GM21825 (cell line): ENCODE measurements around the gene GPR3.
A peak's percentile ranks its signal among the peaks of the same experiment; 100 is the strongest.

ENCODE experiments used
- ATAC-seq: cut with Tn5 transposase; IDR thresholded peaks from one replicate; pipeline ENCODE4 v1.9.1; 2021; ENCODE audit warnings: mild to moderate bottlenecking, moderate library complexity; ENCODE audit not compliant: unreplicated experiment

GPR3 gene

DNA sequence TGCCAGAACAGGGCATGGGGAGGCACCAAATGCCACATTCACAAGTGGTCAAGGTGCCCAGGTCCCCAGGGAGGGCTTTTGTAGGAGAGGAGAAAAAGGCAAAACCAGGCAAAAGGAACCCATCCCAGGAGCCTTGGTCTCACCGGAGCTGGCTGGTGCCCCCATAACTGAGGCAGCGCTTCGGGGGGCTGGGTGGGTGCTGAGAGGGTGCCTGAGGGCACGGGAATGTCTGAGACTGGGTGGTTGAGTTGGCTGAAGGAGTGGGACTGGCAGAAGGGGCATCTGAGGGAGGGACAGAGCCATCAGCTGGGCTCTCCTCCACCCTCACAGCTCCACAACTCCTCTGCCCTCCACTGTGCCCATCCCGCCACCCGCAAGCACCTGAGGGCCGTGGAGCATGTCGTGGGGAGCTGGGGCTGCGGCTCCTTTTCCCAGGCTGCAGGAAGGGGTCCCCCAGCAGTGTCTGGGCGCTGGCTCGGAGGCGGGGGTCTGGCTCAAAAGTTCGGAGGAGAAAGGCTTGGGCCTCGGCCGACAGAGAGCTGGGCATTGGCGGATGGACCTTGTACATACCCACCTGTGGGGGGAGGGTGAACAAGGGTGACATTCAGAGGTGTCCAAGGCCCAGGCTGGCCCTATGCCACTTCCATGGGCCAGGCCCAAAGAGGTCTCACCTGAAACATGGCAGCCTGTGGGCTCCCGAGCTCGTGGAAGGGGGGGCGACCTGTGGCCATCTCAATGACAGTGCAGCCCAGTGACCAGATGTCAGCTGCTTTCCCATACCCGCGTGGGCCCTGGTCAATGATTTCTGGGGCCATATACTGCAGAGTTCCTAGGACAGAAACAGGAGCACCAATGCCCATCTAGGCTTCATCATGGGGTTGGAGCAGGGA lies 34.1 kb upstream of the GPR3 start:
- no peak for ATAC-seq

DNA sequence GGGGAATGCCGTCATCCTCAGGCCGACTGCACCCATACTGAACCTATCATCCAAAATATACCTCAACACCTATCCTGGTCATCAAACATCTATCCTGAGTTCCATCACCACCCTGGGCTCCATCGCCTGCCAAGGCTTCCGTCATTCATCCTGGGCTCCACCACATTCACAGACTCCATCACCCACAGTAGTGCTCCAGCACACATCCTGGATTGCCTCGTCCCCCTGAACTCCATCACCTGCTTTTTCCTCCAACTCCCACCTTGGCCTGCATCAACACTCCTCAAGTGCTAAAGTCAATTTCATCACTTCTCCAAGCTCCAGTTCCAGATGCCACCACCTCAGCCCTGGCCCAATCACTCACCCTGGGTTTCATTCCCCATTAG lies 33.5 kb upstream of the GPR3 start:
- ATAC-seq: no peak

DNA sequence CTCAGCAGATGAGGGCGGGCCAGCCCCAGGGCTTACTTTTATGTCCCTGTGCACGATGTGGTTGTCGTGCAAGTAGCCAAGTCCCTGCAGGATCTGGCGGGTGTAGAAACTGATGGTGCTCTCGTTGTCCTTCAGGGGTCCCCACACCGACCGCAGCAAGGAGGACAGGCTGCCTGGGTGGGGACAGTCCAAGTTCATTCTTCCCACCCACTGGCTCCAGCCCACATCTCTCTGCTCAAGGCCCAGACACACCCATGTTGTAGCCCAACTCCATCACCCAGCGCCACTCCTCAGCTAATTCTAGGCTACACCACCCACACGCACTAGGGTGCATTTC lies 32.6 kb upstream of the GPR3 start:
- ATAC-seq: no peak

- no peak for ATAC-seq
Observed at GRCh38 chr1:27360159-27361043, 32.0 kb upstream of the GPR3 start.

DNA sequence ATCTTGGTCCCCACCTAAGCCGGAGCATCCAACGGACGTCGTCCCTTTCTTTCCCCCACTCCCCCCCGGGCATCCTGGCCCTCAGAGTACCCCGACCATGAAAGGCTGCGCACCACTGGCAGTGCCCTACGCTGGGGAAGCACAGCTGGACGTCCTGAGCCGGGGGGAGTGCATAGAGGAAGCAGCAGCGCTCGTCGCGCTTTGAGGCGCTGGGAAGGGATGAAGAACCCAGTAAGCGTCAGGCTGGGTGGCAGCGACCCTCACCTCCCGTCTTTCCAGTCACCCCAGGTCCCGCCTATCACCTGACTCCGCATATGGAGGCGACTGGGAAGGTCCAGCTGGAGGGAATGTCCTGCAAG lies 31.4 kb upstream of the GPR3 start:
- ATAC-seq: no peak

DNA sequence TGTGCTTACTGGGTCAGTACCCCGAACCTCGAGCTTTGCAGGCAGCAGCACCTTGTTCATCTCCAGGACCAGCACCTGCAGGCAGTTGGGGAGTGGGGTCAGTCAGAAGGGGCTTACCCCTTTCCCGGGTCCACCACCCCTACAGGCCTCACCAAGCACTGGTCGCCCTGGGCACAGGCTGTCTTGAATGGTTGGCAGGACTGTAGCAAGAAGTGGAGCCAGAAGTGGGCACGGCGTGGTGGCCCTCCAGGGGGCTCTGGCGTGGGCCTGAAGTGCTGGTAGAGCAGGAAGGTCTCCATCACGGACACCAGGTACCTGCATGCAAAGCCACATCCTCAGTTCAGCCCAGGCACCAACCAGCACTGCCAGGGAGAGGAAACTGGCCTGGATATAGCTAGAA lies 30.9 kb upstream of the GPR3 start:
- no peak for ATAC-seq

DNA sequence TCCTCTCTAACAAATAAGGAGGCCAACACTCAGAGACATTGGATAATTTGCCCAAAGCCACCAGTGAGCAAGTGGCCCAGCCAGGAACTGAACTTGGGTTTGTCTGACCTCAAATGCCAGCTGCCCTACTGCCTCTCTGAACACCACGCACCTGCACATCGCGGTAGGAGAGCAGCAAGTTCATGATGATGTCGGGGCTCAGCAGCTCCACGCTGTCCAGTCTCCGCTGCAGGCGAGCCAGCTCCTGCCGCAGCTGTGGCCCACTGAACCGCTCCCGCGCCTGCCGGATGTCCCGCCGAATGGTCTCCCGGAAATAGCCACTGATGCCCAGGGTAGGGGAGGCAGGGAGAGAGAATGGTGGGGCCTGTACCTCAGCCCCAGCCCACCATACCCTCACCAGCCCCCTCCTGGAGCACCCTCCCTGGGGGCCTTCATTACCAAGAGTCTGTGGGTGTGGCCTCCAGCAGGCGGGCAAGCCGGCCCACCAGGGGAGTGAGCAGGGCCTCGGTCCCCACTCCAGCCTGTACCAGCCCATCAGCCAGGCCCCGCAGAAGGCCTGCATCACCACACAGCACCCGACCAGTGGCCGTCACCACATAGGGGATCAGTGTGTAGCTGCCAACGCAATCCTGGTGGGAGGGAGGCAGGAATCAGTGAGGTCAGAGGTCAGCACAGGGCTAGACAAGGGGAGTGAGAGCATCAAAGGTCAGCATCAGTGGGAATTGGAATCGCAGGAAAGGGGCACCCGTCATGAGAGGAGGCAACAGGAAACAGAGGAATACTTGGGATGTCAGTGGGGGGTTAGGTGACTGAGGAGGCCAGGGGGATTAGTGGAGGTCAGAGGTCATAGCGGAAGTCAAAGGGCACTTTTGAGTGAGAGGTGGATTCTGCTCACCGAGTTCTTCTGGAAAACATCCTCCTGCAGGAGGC lies 28.4 kb upstream of the GPR3 start:
- ATAC-seq: no peak

DNA sequence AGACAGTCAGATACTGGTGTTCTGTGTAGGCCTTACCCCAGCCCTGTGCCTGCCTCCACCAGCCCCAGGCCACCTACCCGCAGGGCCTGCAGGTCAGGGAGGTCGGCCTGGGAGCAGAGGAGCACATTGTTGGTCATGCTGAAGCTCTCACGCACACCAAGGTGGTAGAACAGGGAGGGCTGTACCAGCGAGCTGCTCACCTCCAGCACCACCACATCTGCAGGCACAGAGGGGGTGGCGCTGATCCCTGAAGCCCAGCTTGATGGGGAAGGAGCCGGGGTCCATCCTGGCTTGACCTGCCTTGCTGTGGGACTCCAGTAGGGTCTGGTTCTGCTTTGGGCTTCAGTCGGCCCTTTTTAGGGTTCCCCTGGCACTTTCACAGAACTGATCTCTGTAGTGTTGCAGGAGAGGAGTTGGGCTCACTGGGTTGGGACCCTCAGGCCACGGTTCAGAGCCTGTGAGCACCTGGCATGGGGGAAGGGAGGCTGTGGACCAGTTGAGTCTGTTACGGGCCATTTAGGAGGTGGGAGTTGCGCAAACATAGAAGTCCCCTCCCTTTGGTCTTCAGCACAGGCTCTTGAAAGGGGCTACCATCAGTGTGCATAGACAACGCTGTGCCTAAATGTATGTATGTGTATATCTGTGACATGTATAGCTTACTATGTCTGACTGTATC lies 27.6 kb upstream of the GPR3 start:
- ATAC-seq: no peak

DNA sequence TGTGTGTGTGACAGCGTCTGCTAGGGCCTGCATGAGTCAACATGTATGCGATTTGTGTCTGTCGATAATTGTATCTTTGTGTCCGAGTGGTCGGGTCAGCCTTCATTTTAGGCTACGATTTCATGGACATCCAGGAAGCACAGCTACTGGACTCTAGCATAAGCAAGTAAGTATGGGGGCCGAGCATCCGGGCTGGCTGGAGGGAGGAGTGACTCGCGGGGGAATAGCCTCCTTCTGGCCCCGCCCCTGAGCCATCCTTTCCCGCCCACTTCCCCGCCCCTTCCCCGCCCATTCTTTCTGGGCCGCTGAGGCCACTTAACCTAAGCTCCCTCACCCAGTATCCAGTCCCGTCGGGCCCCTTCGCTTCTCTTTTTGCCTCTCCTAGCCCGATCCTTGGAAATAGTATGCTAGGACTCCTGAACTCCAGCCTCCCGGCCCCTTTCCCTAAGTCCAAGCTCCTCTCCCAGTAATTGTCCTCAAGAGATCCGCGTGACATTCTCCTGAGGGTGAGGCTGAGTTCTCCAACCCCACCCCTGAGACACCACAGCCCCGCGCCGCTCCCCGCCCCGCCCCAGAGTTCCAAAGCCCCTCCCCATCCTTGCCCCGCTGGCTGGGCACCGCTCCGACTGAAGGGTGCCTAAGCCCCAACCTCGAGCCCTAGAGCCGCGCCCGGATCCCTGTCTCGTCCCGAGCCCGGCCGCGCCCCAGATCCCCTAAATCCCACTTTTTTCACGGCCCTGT lies 26.9 kb upstream of the GPR3 start:
- ATAC-seq: peak; percentile 35

DNA sequence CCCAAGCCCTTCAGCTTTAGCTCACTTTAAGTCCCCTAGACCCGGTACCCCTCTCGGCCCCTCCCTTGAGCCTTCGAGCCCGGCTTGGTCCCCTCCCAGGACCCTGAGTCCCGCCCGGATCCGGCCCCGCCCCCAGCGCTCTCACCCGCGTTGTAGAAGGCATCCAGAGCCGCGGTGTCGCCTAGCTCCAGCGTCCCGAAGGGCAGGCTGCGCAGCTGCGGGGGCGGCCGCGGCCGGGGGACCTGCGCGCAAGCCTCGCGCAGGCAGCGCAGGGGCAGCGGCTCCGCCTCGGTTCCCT lies 26.4 kb upstream of the GPR3 start:
- peak; percentile 35 for ATAC-seq

GRCh38 chr1:27366411-27367159 lies 25.8 kb upstream of the GPR3 start, which contains the start of gene MAP3K6:
Gene MAP3K6, minus strand, starts transcription at chr1:27366961. Its CDS starts 364 bp downstream, at chr1:27366597.
- ATAC-seq: peak; percentile 34

GRCh38 chr1:27367160-27367650 lies 25.2 kb upstream of the GPR3 start:
- ATAC-seq: no peak

DNA sequence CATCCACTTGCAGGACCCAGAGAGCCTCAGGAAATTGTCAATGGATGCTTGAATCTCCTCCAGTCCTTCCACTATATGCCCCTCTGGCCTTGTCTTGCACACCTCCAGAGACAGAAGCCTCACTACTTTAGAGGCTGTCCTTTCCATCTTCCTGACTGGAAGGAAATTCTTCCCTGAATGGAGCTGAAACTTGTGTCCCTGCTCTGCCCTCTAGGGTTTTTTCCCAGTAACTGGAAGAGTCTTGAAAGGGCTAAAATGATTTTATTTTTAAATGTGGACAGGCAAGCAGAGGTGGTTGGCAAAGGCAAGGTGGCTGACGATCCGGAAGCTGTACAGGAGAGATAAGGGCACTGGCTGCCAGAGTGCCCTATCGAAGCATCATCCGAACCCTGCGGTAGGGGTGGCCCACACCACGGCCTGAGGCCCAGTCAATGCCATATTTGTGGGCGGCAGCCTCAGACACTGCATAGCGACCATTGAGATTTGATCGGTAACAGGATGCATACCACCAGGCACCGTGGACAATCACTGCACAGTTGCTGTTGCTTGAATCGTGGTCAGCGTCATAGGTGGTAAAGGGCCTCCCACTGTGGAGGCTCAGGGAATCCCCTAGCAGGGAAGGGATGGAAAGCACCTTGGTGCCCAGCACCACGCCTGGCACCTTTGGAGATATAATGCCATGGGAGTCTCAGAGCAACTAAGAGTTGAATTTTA lies 23.4 kb upstream of the GPR3 start:
- ATAC-seq: no peak

- ATAC-seq: no peak
Observed at GRCh38 chr1:27372022-27372807, 20.2 kb upstream of the GPR3 start.

GRCh38 chr1:27372808-27373690 lies 19.4 kb upstream of the GPR3 start:
- ATAC-seq: no peak

GRCh38 chr1:27374362-27375086 lies 17.9 kb upstream of the GPR3 start, which contains the start of gene FCN3:
Gene FCN3, minus strand, starts transcription at chr1:27374824. Its CDS starts 6 bp downstream, at chr1:27374818.
- ATAC-seq: no peak
